ENCODE data around the gene PGLYRP2. TPM values are rescaled to one million over a fixed set of nuclear protein-coding genes. Genes with fewer than 3 reads are reported as not detected.

The PGLYRP2 gene
- total RNA-seq, 1 donor from 2014 or later: not detected

DNA sequence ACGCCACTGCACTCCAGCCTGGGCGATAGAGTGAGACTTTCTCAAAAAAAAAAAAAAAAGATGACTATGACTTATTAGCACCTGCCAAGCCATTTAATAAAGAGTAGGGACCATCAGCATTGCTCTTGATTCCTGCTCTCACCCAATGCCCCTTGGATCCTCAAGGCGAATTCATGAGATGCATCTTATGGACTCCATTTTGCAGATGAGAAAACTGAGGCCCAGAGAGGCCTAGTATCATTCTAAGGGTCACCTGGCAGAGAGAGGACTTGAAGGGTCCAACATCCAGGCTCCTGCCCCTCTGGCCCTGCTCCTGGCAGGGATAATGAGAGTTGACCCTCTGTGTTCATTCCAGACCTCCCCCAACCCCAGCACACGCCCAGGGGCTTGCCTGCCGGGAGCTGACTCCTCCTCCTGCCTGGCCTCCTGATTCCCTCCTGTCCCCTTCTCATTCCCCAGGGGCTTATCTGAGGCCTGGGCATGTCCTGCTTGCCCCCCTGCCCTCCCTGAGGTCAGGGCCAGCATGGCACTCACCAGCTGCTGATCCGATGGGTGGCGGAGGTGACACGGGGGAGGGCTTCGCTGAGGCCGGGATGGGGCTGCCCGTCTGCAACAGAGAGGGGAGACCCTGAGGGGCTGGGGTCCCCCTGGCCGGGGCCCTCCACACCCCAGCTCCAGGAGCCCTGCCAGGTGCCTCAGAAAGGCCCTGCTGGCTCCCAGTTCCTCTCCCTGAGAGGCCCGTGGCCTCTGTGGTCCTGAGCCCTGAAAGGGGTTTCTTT, 37.0 kb downstream of the PGLYRP2 start:
- no peak overlapping the region for H3K4me3 ChIP-seq
- H3K36me3 ChIP-seq: peaks cover 15% of the 10 kb centered on the region
- H3K9me3 ChIP-seq (replicated peaks): no peaks in the 10 kb centered on the region
- no peak for DNase-seq
- TF ChIP-seq, protein P1, sequence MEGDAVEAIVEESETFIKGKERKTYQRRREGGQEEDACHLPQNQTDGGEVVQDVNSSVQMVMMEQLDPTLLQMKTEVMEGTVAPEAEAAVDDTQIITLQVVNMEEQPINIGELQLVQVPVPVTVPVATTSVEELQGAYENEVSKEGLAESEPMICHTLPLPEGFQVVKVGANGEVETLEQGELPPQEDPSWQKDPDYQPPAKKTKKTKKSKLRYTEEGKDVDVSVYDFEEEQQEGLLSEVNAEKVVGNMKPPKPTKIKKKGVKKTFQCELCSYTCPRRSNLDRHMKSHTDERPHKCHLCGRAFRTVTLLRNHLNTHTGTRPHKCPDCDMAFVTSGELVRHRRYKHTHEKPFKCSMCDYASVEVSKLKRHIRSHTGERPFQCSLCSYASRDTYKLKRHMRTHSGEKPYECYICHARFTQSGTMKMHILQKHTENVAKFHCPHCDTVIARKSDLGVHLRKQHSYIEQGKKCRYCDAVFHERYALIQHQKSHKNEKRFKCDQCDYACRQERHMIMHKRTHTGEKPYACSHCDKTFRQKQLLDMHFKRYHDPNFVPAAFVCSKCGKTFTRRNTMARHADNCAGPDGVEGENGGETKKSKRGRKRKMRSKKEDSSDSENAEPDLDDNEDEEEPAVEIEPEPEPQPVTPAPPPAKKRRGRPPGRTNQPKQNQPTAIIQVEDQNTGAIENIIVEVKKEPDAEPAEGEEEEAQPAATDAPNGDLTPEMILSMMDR (IDR thresholded peaks at IDR 0.05; ENCODE audit: borderline replicate concordance): no peak
- H3K4me1 ChIP-seq: peaks cover 53% of the 10 kb centered on the region
- H3K27me3 ChIP-seq (ENCODE audit: low read depth): no peaks in the 10 kb centered on the region
- intact Hi-C loops (cut with micrococcal nuclease): no loop called here
- H3K27ac ChIP-seq (replicated peaks): peak overlapping the region; percentile 94

DNA sequence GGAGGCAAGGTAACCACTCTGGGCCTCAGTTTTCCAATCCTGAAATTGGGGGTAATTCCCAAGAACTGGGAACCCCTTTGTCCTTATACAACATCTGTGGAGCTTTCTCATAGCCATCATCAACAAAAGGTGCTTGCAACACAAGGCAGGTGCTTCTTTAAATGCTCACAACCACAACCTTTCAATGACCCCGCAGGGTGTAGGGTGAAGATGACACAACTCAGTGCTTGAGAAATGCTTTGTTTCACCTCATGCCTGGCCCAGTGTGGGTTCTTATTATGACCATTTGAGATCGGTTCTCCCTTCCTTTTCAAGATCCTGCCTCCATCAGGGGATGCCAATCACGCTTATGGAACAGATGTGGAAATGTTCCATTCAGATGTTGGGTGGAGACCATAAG, 38.0 kb downstream of the PGLYRP2 start:
- intact Hi-C loops (cut with micrococcal nuclease): no loop called here
- no peaks in the 10 kb centered on the region for H3K27me3 ChIP-seq (ENCODE audit: low read depth)
- peaks cover 48% of the 10 kb centered on the region for H3K4me1 ChIP-seq
- DNase-seq: no peak
- H3K27ac ChIP-seq (replicated peaks): no peak overlapping the region
- TF ChIP-seq, protein P1 (IDR thresholded peaks at IDR 0.05; ENCODE audit: borderline replicate concordance): no peak
- H3K4me3 ChIP-seq: no peak overlapping the region
- H3K36me3 ChIP-seq: peaks cover 23% of the 10 kb centered on the region
- H3K9me3 ChIP-seq (replicated peaks): no peaks in the 10 kb centered on the region

DNA sequence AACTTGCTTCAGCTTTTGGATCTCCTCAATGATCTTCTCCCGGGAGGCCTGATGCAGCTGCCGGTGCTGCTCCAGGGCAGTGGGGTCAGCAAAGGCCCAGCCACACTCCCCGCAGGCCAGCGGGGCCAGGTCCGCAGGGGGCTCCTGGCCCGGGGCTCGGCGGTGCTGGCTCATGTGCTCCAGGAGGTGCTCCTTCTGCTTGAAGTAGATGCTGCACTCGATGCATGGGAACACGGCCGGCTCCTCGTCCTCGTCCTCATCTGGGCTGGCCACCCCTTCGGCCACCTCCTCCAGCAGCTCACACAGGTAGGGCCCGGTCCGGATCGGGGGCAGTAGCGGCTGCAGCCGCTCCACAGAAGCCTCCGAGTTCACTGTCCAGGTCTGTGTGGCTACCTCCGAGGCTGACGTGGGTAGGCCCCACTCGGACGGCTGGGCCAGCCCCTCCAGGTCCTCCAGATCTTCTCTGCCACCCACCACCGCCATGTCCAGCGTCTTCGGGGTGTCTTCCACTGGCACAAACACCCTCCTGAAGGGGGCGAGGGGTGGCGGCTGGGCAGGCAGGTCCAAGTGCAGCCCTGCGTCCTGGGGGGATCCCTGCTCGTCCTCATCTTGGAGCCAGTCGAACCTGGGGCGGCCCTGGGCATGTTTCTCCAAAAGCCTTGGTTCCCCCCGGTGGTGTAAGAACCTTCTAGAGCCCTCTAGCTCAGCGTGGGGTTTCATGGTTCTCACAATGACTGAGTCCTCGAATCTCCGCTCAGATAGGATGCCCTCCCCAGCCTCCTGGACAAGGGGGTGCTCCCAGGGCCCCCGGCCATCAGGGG, 39.3 kb downstream of the PGLYRP2 start:
- H3K27me3 ChIP-seq (ENCODE audit: low read depth): no peaks in the 10 kb centered on the region
- no peak overlapping the region for H3K27ac ChIP-seq (replicated peaks)
- no peak for DNase-seq
- H3K4me1 ChIP-seq: peaks cover 37% of the 10 kb centered on the region
- intact Hi-C loops (cut with micrococcal nuclease): no loop called here
- peaks cover 23% of the 10 kb centered on the region for H3K36me3 ChIP-seq
- TF ChIP-seq, protein P1 (IDR thresholded peaks at IDR 0.05; ENCODE audit: borderline replicate concordance): no peak
- H3K9me3 ChIP-seq (replicated peaks): no peaks in the 10 kb centered on the region
- H3K4me3 ChIP-seq: no peak overlapping the region

DNA sequence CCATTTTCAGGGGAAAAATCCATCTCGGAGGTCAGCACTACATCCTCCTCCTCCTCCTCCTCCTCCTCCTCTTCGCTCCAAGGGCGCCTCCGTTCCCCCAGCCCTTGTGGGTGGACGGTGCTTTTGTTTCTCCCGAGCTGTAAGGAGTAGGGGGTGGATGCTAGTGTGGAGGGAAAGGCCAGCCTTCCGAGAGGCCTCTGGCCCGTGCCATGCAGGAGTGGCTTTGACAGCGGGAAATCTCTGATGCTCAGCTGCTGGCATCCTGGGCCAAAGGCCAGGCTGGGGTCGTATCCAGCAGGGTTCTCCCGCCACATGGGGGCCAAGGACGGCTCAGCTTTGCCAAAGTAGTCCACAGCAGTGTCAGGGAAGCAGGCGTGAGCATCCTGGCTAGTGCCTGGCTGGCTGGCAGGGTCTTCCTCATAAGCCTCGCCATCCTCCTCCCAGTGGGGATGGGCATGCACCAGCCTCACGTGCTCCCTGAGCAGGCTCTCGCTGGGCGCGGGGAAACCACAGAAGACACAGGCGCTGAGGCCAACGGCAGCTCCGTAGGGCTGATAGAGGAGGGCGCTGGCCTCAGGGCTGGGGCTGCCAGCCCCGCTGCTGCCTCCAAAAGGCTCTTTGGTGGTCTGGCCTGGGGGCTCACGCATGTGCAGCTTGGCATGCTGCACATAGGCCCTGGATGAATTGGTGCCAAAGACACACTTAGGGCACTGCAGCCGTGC, 40.1 kb downstream of the PGLYRP2 start:
- H3K9me3 ChIP-seq (replicated peaks): no peaks in the 10 kb centered on the region
- H3K36me3 ChIP-seq: peaks cover 23% of the 10 kb centered on the region
- no peak overlapping the region for H3K4me3 ChIP-seq
- no peak overlapping the region for H3K27ac ChIP-seq (replicated peaks)
- DNase-seq: no peak
- H3K4me1 ChIP-seq: peaks cover 29% of the 10 kb centered on the region
- TF ChIP-seq, protein P1 (IDR thresholded peaks at IDR 0.05; ENCODE audit: borderline replicate concordance): no peak
- no peaks in the 10 kb centered on the region for H3K27me3 ChIP-seq (ENCODE audit: low read depth)
- intact Hi-C loops (cut with micrococcal nuclease): no loop called here

DNA sequence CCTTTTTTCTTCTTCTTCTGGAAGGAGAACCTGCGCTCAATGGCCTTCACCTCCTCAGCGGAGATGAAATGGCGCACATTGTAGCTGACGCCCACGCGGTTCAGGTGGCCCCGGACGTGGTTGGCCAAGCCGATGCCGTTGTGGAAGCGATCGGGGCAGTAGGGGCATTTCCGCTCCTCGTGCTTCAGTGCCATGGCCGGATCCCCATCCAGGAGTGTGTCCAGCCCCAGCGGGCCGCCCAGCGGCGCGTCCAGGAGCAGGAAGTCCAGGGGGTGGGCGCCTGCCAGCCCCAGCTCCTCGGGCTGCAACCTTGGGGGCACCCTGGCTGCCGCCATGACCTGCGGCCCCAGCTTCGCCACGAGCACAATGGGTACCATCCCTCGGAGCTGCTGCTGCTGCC, 40.7 kb downstream of the PGLYRP2 start:
- intact Hi-C loops (cut with micrococcal nuclease): no loop called here
- no peaks in the 10 kb centered on the region for H3K9me3 ChIP-seq (replicated peaks)
- TF ChIP-seq, protein P1 (IDR thresholded peaks at IDR 0.05; ENCODE audit: borderline replicate concordance): no peak
- no peak overlapping the region for H3K4me3 ChIP-seq
- H3K4me1 ChIP-seq: peaks cover 24% of the 10 kb centered on the region
- H3K27ac ChIP-seq (replicated peaks): no peak overlapping the region
- no peaks in the 10 kb centered on the region for H3K27me3 ChIP-seq (ENCODE audit: low read depth)
- peaks cover 23% of the 10 kb centered on the region for H3K36me3 ChIP-seq
- no peak for DNase-seq

Data from left ventricle myocardium inferior (tissue), 1 donor.